Ovary (tissue), 3 donors: ENCODE results near the gene MATN4.

ENCODE experiments used
- CTCF ChIP-seq, 3 donors: fragments of 450-650 bp in 2 of 3; fragments of 200-600 bp in 1 of 3; IDR thresholded peaks; one replicate each; pipeline versions ENCODE4 v1.5.1 to v1.8.0; 2016 to 2022; ENCODE audit warnings: antibody characterized with exemption in 3 of 3, mild to moderate bottlenecking in 1 of 3
- POLR2A ChIP-seq: fragments of 450-650 bp; IDR thresholded peaks from one replicate; pipeline ENCODE4 v1.6.1; 2017; ENCODE audit warnings: antibody characterized with exemption, mild to moderate bottlenecking, moderate library complexity
- donor health status: DM: no; HTN: no; CAD: no.

- TF ChIP-seq POLR2A, result no peak
- no peak for TF ChIP-seq CTCF (IDR thresholded peaks at IDR 0.05)
Measured at GRCh38 chr20:45288376-45288775, 19.7 kb downstream of the MATN4 start.
